B cell (primary cell): Measurements from ENCODE around the gene PINK1. TPM values are rescaled to one million over a fixed set of nuclear protein-coding genes. Genes with fewer than 3 reads are reported as not detected.

ENCODE experiments used
- ATAC-seq: fragments of 200-7000 bp; cut with Tn5 transposase; one replicate; pipeline ENCODE4 v1.10.0; 2021; ENCODE audit warnings: low read depth, mild to moderate bottlenecking, moderate number of reproducible peaks, moderate library complexity
- CTCF ChIA-PET: fragments of 350-600 bp; sonication (Branson Sonifier 250); formaldehyde crosslinking; loops from one replicate; lab custom pipeline; 2021; ENCODE audit warnings: antibody characterized with exemption, inconsistent platforms; lab: Charles Lee
- POLR2A ChIA-PET: fragments of 350-600 bp; sonication (Branson Sonifier 250); formaldehyde crosslinking; loops from one replicate; lab custom pipeline; 2021; ENCODE audit warnings: antibody characterized with exemption; lab: Charles Lee
- DNase-seq: peaks from one replicate; pipeline ENCODE4 v3.0.0; 2013
- H2AFZ ChIP-seq: 2 replicates; pipeline ENCODE4 v1.6.1; 2012; ENCODE audit warnings: mild to moderate bottlenecking, low read depth, low read length; ENCODE audit not compliant: insufficient read depth, poor library complexity, severe bottlenecking
- H3K27ac ChIP-seq, 2 donors: 1 replicate in 1 of 2; 2 replicates in 1 of 2; pipeline ENCODE4 v1.5.1; 2012 to 2013; ENCODE audit warnings: low read length in 2 of 2, mild to moderate bottlenecking in 2 of 2, moderate library complexity in 1 of 2
- H3K27me3 ChIP-seq, 4 experiments: fragments of 200-600 bp in 1 of 4; sonication (generic) in 1 of 4; replicated peaks in 1 of 4; 1 replicate in 2 of 4; 2 replicates in 2 of 4; pipeline versions ENCODE4 v1.6.1 to v1.7.0; 2013 to 2016; ENCODE audit warnings: low read length in 3 of 4, mild to moderate bottlenecking in 2 of 4, mixed read lengths in 1 of 4, moderate library complexity in 1 of 4; ENCODE audit not compliant: insufficient read depth in 4 of 4, control insufficient read depth in 3 of 4; ENCODE audit errors: control extremely low read depth in 1 of 4
- H3K36me3 ChIP-seq, 2 experiments: replicated peaks in 1 of 2; 1 replicate in 1 of 2; 2 replicates in 1 of 2; pipeline versions ENCODE4 v1.6.1 to v1.7.1; 2013; ENCODE audit warnings: low read length in 1 of 2; ENCODE audit not compliant: insufficient read depth in 2 of 2, control insufficient read depth in 1 of 2; ENCODE audit errors: control extremely low read depth in 1 of 2, extremely low read depth in 1 of 2
- H3K4me1 ChIP-seq, 2 donors: fragments of 200-600 bp in 1 of 2; sonication (generic) in 1 of 2; 1 replicate in 1 of 2; 2 replicates in 1 of 2; pipeline versions ENCODE4 v1.5.1 to v1.6.1; 2013 to 2017; ENCODE audit warnings: low read length in 2 of 2; ENCODE audit not compliant: control insufficient read depth in 2 of 2, insufficient read depth in 2 of 2
- H3K4me2 ChIP-seq: replicated peaks from 2 replicates; pipeline ENCODE3; 2012; ENCODE audit warnings: mild to moderate bottlenecking, low read depth, low read length; ENCODE audit not compliant: poor library complexity, severe bottlenecking
- H3K4me3 ChIP-seq, 5 experiments: fragments of 200-600 bp in 1 of 5; sonication (generic) in 1 of 5; 1 replicate in 3 of 5; 2 replicates in 2 of 5; pipeline versions ENCODE4 v1.5.1 to v1.7.0; 2011 to 2016; ENCODE audit warnings: low read length in 4 of 5, mild to moderate bottlenecking in 4 of 5, low read depth in 2 of 5, control low read depth in 1 of 5, moderate library complexity in 1 of 5; ENCODE audit not compliant: insufficient read depth in 1 of 5; ENCODE audit errors: control extremely low read depth in 1 of 5, extremely low read depth in 1 of 5
- H3K79me2 ChIP-seq: fragments of 200-600 bp; sonication (generic); one replicate; pipeline ENCODE4 v1.6.0; 2016; ENCODE audit warnings: low read length; ENCODE audit not compliant: control insufficient read depth, insufficient read depth
- H3K9ac ChIP-seq: fragments of 200-600 bp; sonication (generic); 2 replicates; pipeline ENCODE4 v1.6.1; 2017; ENCODE audit warnings: mild to moderate bottlenecking, low read length, moderate library complexity
- H3K9me3 ChIP-seq, 3 donors: one replicate each; pipeline versions ENCODE4 v1.6.1 to v1.7.1; 2013; ENCODE audit warnings: low read length in 2 of 3; ENCODE audit not compliant: control insufficient read depth in 2 of 3, insufficient read depth in 1 of 3; ENCODE audit errors: control extremely low read depth in 1 of 3
- H4K20me1 ChIP-seq: 2 replicates; pipeline ENCODE4 v1.6.0; 2012; ENCODE audit warnings: mild to moderate bottlenecking, low read length; ENCODE audit not compliant: insufficient read depth, control insufficient read depth, poor library complexity, severe bottlenecking
- H3K27ac Mint-ChIP-seq: one replicate; pipeline ENCODE4 v1.8.0; 2021; ENCODE audit warnings: mixed read lengths
- H3K27me3 Mint-ChIP-seq: one replicate; pipeline ENCODE4 v1.8.0; 2021; ENCODE audit warnings: mixed read lengths
- H3K4me1 Mint-ChIP-seq: one replicate; pipeline ENCODE4 v1.8.0; 2021; ENCODE audit warnings: mixed read lengths
- H3K4me3 Mint-ChIP-seq: one replicate; pipeline ENCODE4 v1.8.0; 2021; ENCODE audit warnings: mixed read lengths
- H3K9me3 Mint-ChIP-seq: one replicate; pipeline ENCODE4 v1.8.0; 2022; ENCODE audit warnings: mixed read lengths; ENCODE audit not compliant: insufficient read depth
- EZH2 ChIP-seq: IDR thresholded peaks from 2 replicates; pipeline ENCODE4 v1.6.1; 2012; ENCODE audit warnings: borderline replicate concordance, low read depth, mild to moderate bottlenecking, moderate library complexity, low read length; ENCODE audit not compliant: insufficient read depth, poor library complexity, severe bottlenecking
- WGBS: methylation state at CpG from one replicate; pipeline ENCODE4 v1.1.5; 2013; ENCODE audit warnings: missing lambda C conversion rate; ENCODE audit not compliant: insufficient coverage; 5-methylcytosine and 5-hydroxymethylcytosine counted together
- intact Hi-C: fragments of 100-400 bp; cut with micrococcal nuclease; formaldehyde crosslinking; loops from one replicate; pipeline ENCODE4 v1.10.0; 2022
- polyA plus RNA-seq: library from polyadenylated mRNA; depleted of rRNA; stranded (reverse); fragments of >200 nt; gene quantifications from 2 replicates; pipeline ENCODE4 v1.2.3, GENCODE V29; 2012
- total RNA-seq, 2 donors: library from RNA; stranded (reverse); fragments of 120-200 nt in 1 of 2; gene quantifications; 1 replicate in 1 of 2; 2 replicates in 1 of 2; pipeline versions ENCODE4 v1.2.3 to v1.2.4, GENCODE V29; 2013 to 2022
- TF ChIP-seq, protein P1 (sequence below): fragments of 200-600 bp; IDR thresholded peaks from one replicate; pipeline ENCODE4 v1.8.0; 2022; ENCODE audit warnings: antibody characterized with exemption, mild to moderate bottlenecking

Gene PINK1
- total and polyA plus RNA-seq, 2 donors (not counting 1 experiment from before 2014, with no cell fraction given) = 5.8 to 14.3 TPM

DNA sequence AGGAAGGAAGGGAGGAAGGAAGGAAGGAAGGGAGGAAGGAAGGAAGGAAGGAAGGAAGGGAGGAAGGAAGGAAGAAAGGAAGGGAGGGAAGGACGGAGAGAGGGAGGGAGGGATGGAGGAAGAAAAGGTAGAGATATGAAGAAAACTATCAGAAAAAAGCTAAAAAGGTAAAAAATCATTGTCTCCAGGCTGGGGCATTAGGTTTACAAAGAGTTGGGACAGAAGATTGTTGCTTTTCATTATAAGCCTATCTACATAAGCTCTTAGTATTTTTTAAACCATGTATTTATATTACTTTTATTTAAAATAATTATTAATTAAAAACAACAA lies 7.2 kb upstream of the PINK1 start:
- no peak overlapping the region for H3K4me2 ChIP-seq
- H3K36me3 ChIP-seq = no peaks in the 10 kb centered on the region
- no peaks in the 10 kb centered on the region for H3K9me3 ChIP-seq
- ATAC-seq = no peak
- intact Hi-C loops = no loop called here
- POLR2A ChIA-PET = no interaction called here
- Mint-ChIP-seq H3K4me3 (no peak overlapping the region), H3K27ac (no peak overlapping the region), H3K27me3 (peaks cover 30% of the 10 kb centered on the region), H3K4me1 (no peaks in the 10 kb centered on the region), H3K9me3 (peaks cover 8% of the 10 kb centered on the region)
- H3K9ac ChIP-seq = no peak overlapping the region
- CTCF ChIA-PET = interaction anchor here (1.2 kb wide), 2 partner anchors 8 to 11 kb away, joined by 3 to 4 read pairs; no protein-coding TSS in a partner anchor
- TF ChIP-seq EZH2 = no peak
- TF ChIP-seq, protein P1, sequence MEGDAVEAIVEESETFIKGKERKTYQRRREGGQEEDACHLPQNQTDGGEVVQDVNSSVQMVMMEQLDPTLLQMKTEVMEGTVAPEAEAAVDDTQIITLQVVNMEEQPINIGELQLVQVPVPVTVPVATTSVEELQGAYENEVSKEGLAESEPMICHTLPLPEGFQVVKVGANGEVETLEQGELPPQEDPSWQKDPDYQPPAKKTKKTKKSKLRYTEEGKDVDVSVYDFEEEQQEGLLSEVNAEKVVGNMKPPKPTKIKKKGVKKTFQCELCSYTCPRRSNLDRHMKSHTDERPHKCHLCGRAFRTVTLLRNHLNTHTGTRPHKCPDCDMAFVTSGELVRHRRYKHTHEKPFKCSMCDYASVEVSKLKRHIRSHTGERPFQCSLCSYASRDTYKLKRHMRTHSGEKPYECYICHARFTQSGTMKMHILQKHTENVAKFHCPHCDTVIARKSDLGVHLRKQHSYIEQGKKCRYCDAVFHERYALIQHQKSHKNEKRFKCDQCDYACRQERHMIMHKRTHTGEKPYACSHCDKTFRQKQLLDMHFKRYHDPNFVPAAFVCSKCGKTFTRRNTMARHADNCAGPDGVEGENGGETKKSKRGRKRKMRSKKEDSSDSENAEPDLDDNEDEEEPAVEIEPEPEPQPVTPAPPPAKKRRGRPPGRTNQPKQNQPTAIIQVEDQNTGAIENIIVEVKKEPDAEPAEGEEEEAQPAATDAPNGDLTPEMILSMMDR = no peak
- H3K79me2 ChIP-seq = no peaks in the 10 kb centered on the region
- H4K20me1 ChIP-seq = no peaks in the 10 kb centered on the region
- WGBS = 40% methylated on average over 1 of the region's 1 CpG
- H3K27ac ChIP-seq = no peak overlapping the region
- no peaks in the 10 kb centered on the region for H3K4me1 ChIP-seq
- peaks cover 0 to 4% (median 1%) of the 10 kb centered on the region in 4 experiments for H3K27me3 ChIP-seq
- H3K4me3 ChIP-seq = no peak overlapping the region
- H2AFZ ChIP-seq = no peak overlapping the region
- no peak for DNase-seq

DNA sequence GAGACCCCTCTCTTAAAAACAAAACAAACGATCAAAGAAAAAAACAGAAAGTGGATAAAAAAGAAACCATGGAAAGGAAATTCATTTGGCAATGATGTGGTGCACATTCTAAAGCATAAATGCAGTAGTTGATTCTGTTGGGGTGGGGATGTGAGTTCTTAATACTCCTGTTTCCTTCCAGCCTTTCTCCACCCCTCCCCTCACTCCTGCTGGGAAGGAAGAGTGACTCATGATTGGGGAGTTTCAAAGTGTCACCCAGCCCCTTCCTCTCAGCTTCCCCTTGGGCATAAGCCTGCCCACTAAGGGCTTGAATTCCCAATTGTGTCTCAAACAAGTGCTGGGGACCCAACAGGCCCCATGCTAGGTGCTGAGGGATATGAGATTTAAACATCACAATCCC lies 6.7 kb upstream of the PINK1 start:
- ChIA-PET POLR2A (no interaction called here), CTCF (interaction anchor here (1.2 kb wide), 1 partner anchor 10 kb away, joined by 4 read pairs; no protein-coding TSS in a partner anchor)
- Histone ChIP-seq H3K4me1 (no peaks in the 10 kb centered on the region), H3K9me3 (no peaks in the 10 kb centered on the region), H2AFZ (no peak overlapping the region), H3K79me2 (no peaks in the 10 kb centered on the region), H3K36me3 (no peaks in the 10 kb centered on the region), H3K27me3 (peaks cover 0 to 4% (median 1%) of the 10 kb centered on the region in 4 experiments), H3K4me3 (no peak overlapping the region), H4K20me1 (no peaks in the 10 kb centered on the region), H3K4me2 (no peak overlapping the region), H3K27ac (no peak overlapping the region), H3K9ac (no peak overlapping the region)
- WGBS = no CpG with 5 or more reads among the region's 1 CpG
- TF ChIP-seq, protein P1 = no peak
- TF ChIP-seq EZH2 = no peak
- DNase-seq (no peak), ATAC-seq (no peak)
- H3K27me3 Mint-ChIP-seq = peaks cover 30% of the 10 kb centered on the region
- no peaks in the 10 kb centered on the region for H3K4me1 Mint-ChIP-seq
- H3K4me3 Mint-ChIP-seq = no peak overlapping the region
- intact Hi-C loops = no loop called here
- peaks cover 8% of the 10 kb centered on the region for H3K9me3 Mint-ChIP-seq
- H3K27ac Mint-ChIP-seq = no peak overlapping the region
